Measurements from ENCODE around the gene RPS6KA5. TPM values are rescaled to one million over a fixed set of nuclear protein-coding genes. Genes with fewer than 3 reads are reported as not detected.
A peak's percentile ranks its signal among the peaks of the same experiment; 100 is the strongest.

The RPS6KA5 gene
- total and polyA plus RNA-seq, 8 donors, result 4.2 to 10.8 (median 9.2) TPM

GRCh38 chr14:90831821-90832220 lies 228.6 kb downstream of the RPS6KA5 start:
- no peak for ATAC-seq

GRCh38 chr14:90830931-90831701 lies 229.3 kb downstream of the RPS6KA5 start:
- ATAC-seq, result no peak
- H3K9me3 ChIP-seq, result no peaks in the 10 kb centered on the region
- intact Hi-C loops (cut with DNase I), result no loop called here
- no peaks in the 10 kb centered on the region for H3K27me3 ChIP-seq
- no peaks in the 10 kb centered on the region for H3K36me3 ChIP-seq
- no peak overlapping the region for H3K27ac ChIP-seq
- no peak overlapping the region for H3K4me3 ChIP-seq
- TF ChIP-seq CTCF (IDR thresholded peaks at IDR 0.05), result no peak
- DNase-seq, result no peak
- peaks cover 3 to 21% of the 10 kb centered on the region in 2 donors for H3K4me1 ChIP-seq

More at GRCh38 chr14:90831821-90832220, 228.6 kb downstream of the RPS6KA5 start:
- intact Hi-C loops (cut with DNase I), result no loop called here
- no peak for TF ChIP-seq CTCF (IDR thresholded peaks at IDR 0.05)
- Histone ChIP-seq H3K9me3 (no peaks in the 10 kb centered on the region), H3K4me3 (no peak overlapping the region), H3K27ac (no peak overlapping the region), H3K4me1 (peaks cover 3 to 26% of the 10 kb centered on the region in 2 donors), H3K27me3 (no peaks in the 10 kb centered on the region), H3K36me3 (no peaks in the 10 kb centered on the region)
- DNase-seq, result no peak

GRCh38 chr14:90829677-90830076 lies 230.8 kb downstream of the RPS6KA5 start:
- peak in 1 of 4 donors; percentile 25 for DNase-seq
- intact Hi-C loops (cut with DNase I), result no loop called here
- H3K9me3 ChIP-seq, result peaks cover 0 to 4% of the 10 kb centered on the region in 2 donors
- H3K4me3 ChIP-seq, result no peak overlapping the region
- H3K27me3 ChIP-seq, result no peaks in the 10 kb centered on the region
- peaks cover 3 to 19% of the 10 kb centered on the region in 2 donors for H3K4me1 ChIP-seq
- no peak for TF ChIP-seq CTCF (IDR thresholded peaks at IDR 0.05)
- ATAC-seq, result no peak
- H3K36me3 ChIP-seq, result no peaks in the 10 kb centered on the region
- H3K27ac ChIP-seq, result no peak overlapping the region

- H3K9me3 ChIP-seq, result peaks cover 0 to 12% of the 10 kb centered on the region in 2 donors
- peak overlapping the region in 1 of 2 donors; percentile 30 for H3K4me3 ChIP-seq
- peak overlapping the region; percentile 85 to 94 for H3K27ac ChIP-seq
- no peaks in the 10 kb centered on the region for H3K27me3 ChIP-seq
- H3K36me3 ChIP-seq, result no peaks in the 10 kb centered on the region
- ATAC-seq (peak; percentile 54), DNase-seq (no peak)
- TF ChIP-seq CTCF (IDR thresholded peaks at IDR 0.05), result no peak
- peaks cover 3 to 19% of the 10 kb centered on the region in 2 donors for H3K4me1 ChIP-seq
- intact Hi-C loops (cut with DNase I), result no loop called here
These were observed 231.6 kb downstream of the RPS6KA5 start for GRCh38 chr14:90828642-90829487.
